ENCODE data around the gene SLC28A3. TPM values are rescaled to one million over a fixed set of nuclear protein-coding genes. Genes with fewer than 3 reads are reported as not detected.

SLC28A3 gene
- total RNA-seq, 3 donors from 2014 or later (not counting 1 experiment from before 2014, with no cell fraction given), result 0.16 to 1.6 TPM; not detected in 1

- no peaks in the 10 kb centered on the region for H3K9me3 Mint-ChIP-seq
- WGBS (ENCODE audit: insufficient coverage), result 93% methylated on average over 5 of the region's 5 CpGs
- H3K4me3 ChIP-seq (ENCODE audit: low read length), result no peak overlapping the region
- peaks cover 12 to 23% of the 10 kb centered on the region in 2 donors for H3K27me3 Mint-ChIP-seq (ENCODE audit: low read depth in 2 of 2)
- intact Hi-C loops (cut with micrococcal nuclease), result no loop called here
- H3K36me3 Mint-ChIP-seq, result no peaks in the 10 kb centered on the region
- TF ChIP-seq CTCF (IDR thresholded peaks at IDR 0.05), result no peak
- H3K27me3 ChIP-seq (ENCODE audit: control insufficient read depth, insufficient read depth, low read length), result no peaks in the 10 kb centered on the region
- H3K4me3 Mint-ChIP-seq, result no peak overlapping the region
- DNase-seq (no peak), ATAC-seq (no peak)
- H3K4me1 ChIP-seq (ENCODE audit: control insufficient read depth, insufficient read depth, low read length), result no peaks in the 10 kb centered on the region
- no peak overlapping the region for H3K27ac ChIP-seq (ENCODE audit: low read length)
- no peak overlapping the region for H3K27ac Mint-ChIP-seq
- H3K4me1 Mint-ChIP-seq, result no peaks in the 10 kb centered on the region
- no peaks in the 10 kb centered on the region for H3K36me3 ChIP-seq (ENCODE audit: control insufficient read depth, insufficient read depth, low read length)
- no peaks in the 10 kb centered on the region for H3K9me3 ChIP-seq (ENCODE audit: control insufficient read depth, insufficient read depth, low read length)
Measured at GRCh38 chr9:84228130-84228720, 112.3 kb downstream of the SLC28A3 start.

GRCh38 chr9:84226126-84226525, 114.4 kb downstream of the SLC28A3 start:
- Mint-ChIP-seq H3K4me3 (no peak overlapping the region), H3K27ac (no peak overlapping the region), H3K27me3 (ENCODE audit: low read depth in 2 of 2) (peaks cover 12 to 13% of the 10 kb centered on the region in 2 donors), H3K9me3 (no peaks in the 10 kb centered on the region), H3K4me1 (no peaks in the 10 kb centered on the region), H3K36me3 (no peaks in the 10 kb centered on the region)
- no peak overlapping the region for H3K27ac ChIP-seq (ENCODE audit: low read length)
- intact Hi-C loops (cut with micrococcal nuclease), result no loop called here
- H3K27me3 ChIP-seq (ENCODE audit: control insufficient read depth, insufficient read depth, low read length), result no peaks in the 10 kb centered on the region
- H3K36me3 ChIP-seq (ENCODE audit: control insufficient read depth, insufficient read depth, low read length), result no peaks in the 10 kb centered on the region
- 69% methylated on average over 1 of the region's 1 CpG for WGBS (ENCODE audit: insufficient coverage)
- ATAC-seq (no peak), DNase-seq (no peak)
- TF ChIP-seq CTCF (IDR thresholded peaks at IDR 0.05), result no peak
- H3K4me1 ChIP-seq (ENCODE audit: control insufficient read depth, insufficient read depth, low read length), result no peaks in the 10 kb centered on the region
- no peak overlapping the region for H3K4me3 ChIP-seq (ENCODE audit: low read length)
- H3K9me3 ChIP-seq (ENCODE audit: control insufficient read depth, insufficient read depth, low read length), result peaks cover 3% of the 10 kb centered on the region

Measured in natural killer cell (primary cell).